ENCODE data around the gene HSPA12B.
"Not testable (repeated sequence)": the region's sequence is repeated elsewhere in the genome, so short reads cannot be mapped to it uniquely, and the experiment has no call there.

The HSPA12B gene

GRCh38 chr20:3787324-3788014, 55.0 kb downstream of the HSPA12B start:
- DNase-seq (ENCODE audit: low spot score) = peak; percentile 37

GRCh38 chr20:3788685-3789155, 56.2 kb downstream of the HSPA12B start:
- peak; percentile 36 for DNase-seq (ENCODE audit: low spot score)

GRCh38 chr20:3789201-3789600, 56.7 kb downstream of the HSPA12B start:
- not testable (repeated sequence) for DNase-seq (ENCODE audit: low spot score)

- DNase-seq (ENCODE audit: low spot score) = not testable (repeated sequence)
Observed at GRCh38 chr20:3794168-3794567, 61.7 kb downstream of the HSPA12B start.

- no peak for DNase-seq (ENCODE audit: low spot score)
Observed at GRCh38 chr20:3794701-3795420, 62.4 kb downstream of the HSPA12B start.

GRCh38 chr20:3795511-3796468, 63.3 kb downstream of the HSPA12B start, which contains the start of gene CDC25B:
TSS of gene CDC25B (plus strand) at chr20:3796310. CDS start at chr20:3796532, 222 bp downstream.
- peak; percentile 94 for DNase-seq (ENCODE audit: low spot score)

GRCh38 chr20:3796477-3797225, 64.2 kb downstream of the HSPA12B start:
- no peak for DNase-seq (ENCODE audit: low spot score)

- no peak for DNase-seq (ENCODE audit: low spot score)
Observed at GRCh38 chr20:3797226-3797545, 64.7 kb downstream of the HSPA12B start.

- DNase-seq (ENCODE audit: low spot score) = no peak
Observed at GRCh38 chr20:3797592-3798372, 65.3 kb downstream of the HSPA12B start.

GRCh38 chr20:3798373-3798768, 65.9 kb downstream of the HSPA12B start:
- DNase-seq (ENCODE audit: low spot score) = no peak

GRCh38 chr20:3798908-3799248, 66.4 kb downstream of the HSPA12B start:
- DNase-seq (ENCODE audit: low spot score) = no peak

- DNase-seq (ENCODE audit: low spot score) = no peak
Observed at GRCh38 chr20:3800256-3800877, 67.9 kb downstream of the HSPA12B start.

GRCh38 chr20:3800878-3801260, 68.4 kb downstream of the HSPA12B start:
- DNase-seq (ENCODE audit: low spot score) = no peak

GRCh38 chr20:3801299-3801698, 68.8 kb downstream of the HSPA12B start:
- DNase-seq (ENCODE audit: low spot score) = no peak

- no peak for DNase-seq (ENCODE audit: low spot score)
Observed at GRCh38 chr20:3801846-3802245, 69.4 kb downstream of the HSPA12B start.
